H1 (cell line): ENCODE data around the gene C17orf100. TPM values are rescaled to one million over a fixed set of nuclear protein-coding genes. Genes with fewer than 3 reads are reported as not detected.

ENCODE experiments used
- CTCF ChIA-PET: fragments of 300-600 bp; sonication (Branson Sonifier 250); formaldehyde crosslinking; loops from one replicate; lab custom pipeline; 2021; ENCODE audit not compliant: partially characterized antibody; lab: Charles Lee
- POLR2A ChIA-PET: fragments of 300-600 bp; sonication (Branson Sonifier 250); formaldehyde crosslinking; loops from one replicate; lab custom pipeline; 2021; ENCODE audit warnings: inconsistent platforms; ENCODE audit not compliant: partially characterized antibody; lab: Charles Lee
- DNase-seq, 2 experiments: peaks; one replicate each; pipeline versions ENCODE4 v3.0.0 to v3.0.0-alpha.2; 2010 to 2022; ENCODE audit warnings: low spot score in 2 of 2, low read depth in 1 of 2, mixed read lengths in 1 of 2
- FAIRE-seq: peaks from 2 replicates; lab custom pipeline; 2011; peaks lifted over from hg19 to GRCh38; lab: Jason Lieb, UNC
- H2AFZ ChIP-seq: 2 replicates; pipeline ENCODE4 v1.8.1; 2012; ENCODE audit warnings: low read length, inconsistent platforms
- H2AK5ac ChIP-seq: 2 replicates; pipeline ENCODE4 v1.6.1; 2013; ENCODE audit warnings: low read depth, low read length
- H2BK120ac ChIP-seq: replicated peaks from 2 replicates; pipeline ENCODE3; 2013; ENCODE audit warnings: low read depth, low read length, inconsistent platforms
- H2BK12ac ChIP-seq: 2 replicates; pipeline ENCODE4 v1.6.1; 2013; ENCODE audit warnings: low read depth, low read length
- H2BK15ac ChIP-seq: 2 replicates; pipeline ENCODE4 v1.6.1; 2013; ENCODE audit warnings: low read length
- H2BK20ac ChIP-seq: 2 replicates; pipeline ENCODE4 v1.6.1; 2013; ENCODE audit warnings: low read length
- H2BK5ac ChIP-seq: 2 replicates; pipeline ENCODE4 v1.6.1; 2013; ENCODE audit warnings: low read depth, low read length
- H3K14ac ChIP-seq: 2 replicates; pipeline ENCODE4 v1.6.1; 2013; ENCODE audit warnings: inconsistent platforms; ENCODE audit not compliant: insufficient read length
- H3K18ac ChIP-seq: 2 replicates; pipeline ENCODE4 v1.6.1; 2013; ENCODE audit warnings: low read length; ENCODE audit errors: extremely low read depth
- H3K23ac ChIP-seq: 2 replicates; pipeline ENCODE4 v1.6.1; 2013; ENCODE audit warnings: inconsistent platforms; ENCODE audit not compliant: insufficient read length
- H3K23me2 ChIP-seq: 2 replicates; pipeline ENCODE4 v1.6.1; 2013; ENCODE audit warnings: low read depth, low read length
- H3K27ac ChIP-seq: 2 replicates; pipeline ENCODE4 v1.6.1; 2011; ENCODE audit warnings: low read depth, low read length, inconsistent platforms
- H3K27me3 ChIP-seq, 4 experiments: replicated peaks in 1 of 4; 1 replicate in 1 of 4; 2 replicates in 3 of 4; pipeline versions ENCODE4 v1.6.1 to v1.8.1; 2011 to 2013; ENCODE audit warnings: low read length in 3 of 4, mild to moderate bottlenecking in 3 of 4, inconsistent platforms in 2 of 4, mixed read lengths in 2 of 4, moderate library complexity in 1 of 4; ENCODE audit not compliant: control insufficient read depth in 3 of 4, insufficient read depth in 3 of 4; ENCODE audit errors: extremely low read depth in 1 of 4
- H3K36me3 ChIP-seq, 4 experiments: 2 replicates each; pipeline versions ENCODE4 v1.6.1 to v1.8.1; 2011 to 2013; ENCODE audit warnings: mild to moderate bottlenecking in 4 of 4, low read length in 3 of 4, moderate library complexity in 2 of 4, control low read depth in 1 of 4, inconsistent platforms in 1 of 4; ENCODE audit not compliant: insufficient read depth in 4 of 4, control insufficient read depth in 2 of 4
- H3K4ac ChIP-seq: replicated peaks from 2 replicates; pipeline ENCODE3; 2013; ENCODE audit warnings: low read length, low read depth, mixed read lengths, inconsistent platforms; ENCODE audit not compliant: insufficient read length
- H3K4me1 ChIP-seq, 4 experiments: replicated peaks in 1 of 4; 1 replicate in 1 of 4; 2 replicates in 3 of 4; pipeline versions ENCODE4 v1.6.1 to v1.8.1; 2011 to 2013; ENCODE audit warnings: low read length in 3 of 4, inconsistent platforms in 2 of 4, mixed read lengths in 1 of 4; ENCODE audit not compliant: insufficient read depth in 4 of 4, control insufficient read depth in 3 of 4
- H3K4me2 ChIP-seq, 2 experiments: 2 replicates each; pipeline versions ENCODE4 v1.6.1 to v1.8.1; 2011 to 2013; ENCODE audit warnings: low read depth in 2 of 2, low read length in 2 of 2, control low read depth in 1 of 2, inconsistent platforms in 1 of 2, mild to moderate bottlenecking in 1 of 2; ENCODE audit not compliant: insufficient read depth in 1 of 2
- H3K4me3 ChIP-seq, 4 experiments: fragments of 200-600, 300-600 bp in 1 of 4; sonication (generic), shearing (Covaris generic), sonication (Bioruptor Twin) in 1 of 4; 2 replicates each; pipeline versions ENCODE4 v1.5.1 to v1.8.1; 2011 to 2016; ENCODE audit warnings: low read length in 4 of 4, low read depth in 3 of 4, control low read depth in 2 of 4, inconsistent platforms in 2 of 4, mild to moderate bottlenecking in 2 of 4, mixed read lengths in 1 of 4, moderate library complexity in 1 of 4; ENCODE audit not compliant: insufficient read depth in 2 of 4; ENCODE audit errors: extremely low read depth in 1 of 4
- H3K56ac ChIP-seq: replicated peaks from 2 replicates; pipeline ENCODE3; 2013; ENCODE audit warnings: low read depth, mild to moderate bottlenecking, mixed read lengths, low read length, inconsistent platforms; ENCODE audit not compliant: insufficient read length
- H3K79me1 ChIP-seq: 2 replicates; pipeline ENCODE4 v1.6.1; 2013; ENCODE audit warnings: low read depth, low read length, control low read depth
- H3K79me2 ChIP-seq, 2 experiments: 2 replicates each; pipeline versions ENCODE4 v1.6.1 to v1.8.1; 2012 to 2013; ENCODE audit warnings: low read length in 2 of 2, mild to moderate bottlenecking in 2 of 2, inconsistent platforms in 1 of 2; ENCODE audit not compliant: insufficient read depth in 2 of 2, control insufficient read depth in 1 of 2
- H3K9ac ChIP-seq, 4 experiments: replicated peaks in 1 of 4; 1 replicate in 1 of 4; 2 replicates in 3 of 4; pipeline versions ENCODE4 v1.6.1 to v1.8.1; 2011 to 2013; ENCODE audit warnings: low read depth in 3 of 4, low read length in 3 of 4, control low read depth in 2 of 4, mild to moderate bottlenecking in 2 of 4, moderate library complexity in 2 of 4, inconsistent platforms in 1 of 4; ENCODE audit errors: extremely low read depth in 1 of 4
- H3K9me3 ChIP-seq, 2 experiments: 2 replicates each; pipeline versions ENCODE4 v1.6.1 to v1.8.1; 2012 to 2013; ENCODE audit warnings: mild to moderate bottlenecking in 2 of 2, moderate library complexity in 2 of 2, control low read depth in 1 of 2, inconsistent platforms in 1 of 2, low read depth in 1 of 2, low read length in 1 of 2, mixed read lengths in 1 of 2; ENCODE audit not compliant: insufficient read depth in 2 of 2
- H4K20me1 ChIP-seq, 2 experiments: replicated peaks in 1 of 2; 2 replicates each; pipeline versions ENCODE3 to v1.8.1; 2011 to 2013; ENCODE audit warnings: inconsistent platforms in 2 of 2, low read length in 2 of 2, mild to moderate bottlenecking in 1 of 2; ENCODE audit not compliant: insufficient read depth in 2 of 2, control insufficient read depth in 1 of 2
- H4K5ac ChIP-seq: 2 replicates; pipeline ENCODE4 v1.6.1; 2013; ENCODE audit warnings: low read length, low read depth, mixed read lengths, inconsistent platforms; ENCODE audit not compliant: insufficient read length
- H4K8ac ChIP-seq: 2 replicates; pipeline ENCODE4 v1.8.0; 2013; ENCODE audit warnings: mild to moderate bottlenecking, moderate library complexity, low read length, inconsistent platforms; ENCODE audit not compliant: insufficient read depth; ENCODE audit errors: extremely low read depth
- H4K91ac ChIP-seq: replicated peaks from 2 replicates; pipeline ENCODE3; 2013; ENCODE audit warnings: low read length, mixed read lengths, inconsistent platforms; ENCODE audit not compliant: insufficient read length
- RBBP5 ChIP-seq: IDR thresholded peaks from 2 replicates; pipeline ENCODE4 v1.7.1; 2012; ENCODE audit warnings: low read depth, mild to moderate bottlenecking, inconsistent platforms, low read length, moderate library complexity, borderline replicate concordance
- WGBS, 2 experiments: shearing (Covaris generic) in 1 of 2; methylation state at CpG; one replicate each; pipeline versions ENCODE4 v1.1.6 to v1.1.7; 2013 to 2015; ENCODE audit warnings: low lambda C conversion rate in 2 of 2, mixed read lengths in 2 of 2, inconsistent platforms in 1 of 2, low coverage in 1 of 2, missing lambda C conversion rate in 1 of 2; ENCODE audit not compliant: insufficient replicate concordance in 2 of 2, insufficient coverage in 1 of 2, insufficient read length in 1 of 2; ENCODE audit errors: extremely low coverage in 1 of 2, missing lambda C conversion rate in 1 of 2; 5-methylcytosine and 5-hydroxymethylcytosine counted together
- polyA plus RNA-seq, 7 experiments: library from polyadenylated mRNA; depleted of rRNA in 3 of 7; stranded (reverse) in 5 of 7; unstranded in 2 of 7; fragments of >200 nt in 5 of 7; fragments of 200-250 nt in 2 of 7; gene quantifications; 1 replicate in 5 of 7; 2 replicates in 1 of 7; 4 replicates in 1 of 7; pipeline versions ENCODE4 v1.2.1 to v1.2.3, GENCODE V29; 2011 to 2013; ENCODE audit warnings: missing spikeins in 2 of 7, mixed read lengths in 2 of 7
- total RNA-seq: library from RNA; stranded (reverse); fragmentation: NEBNext Ultra II Directional; extraction: Animal tissue kit (Norgen Biotek cat#: 25700); gene quantifications from 2 replicates; pipeline ENCODE4 v1.2.1, GENCODE V29; 2021

The C17orf100 gene
- total and polyA plus RNA-seq, 2 of the 8 experiments (the other 6 are each of a cell fraction or from before 2014, with no cell fraction given): 2.1 to 2.8 TPM

GRCh38 chr17:6657633-6658287 lies 6.2 kb downstream of the C17orf100 start:
- no peaks in the 10 kb centered on the region for H3K36me3 ChIP-seq
- H3K18ac ChIP-seq: no peak overlapping the region; the same call in 1 of the 2 replicates
- H3K56ac ChIP-seq: no peak overlapping the region
- no peaks in the 10 kb centered on the region for H4K20me1 ChIP-seq
- H3K4me3 ChIP-seq: peak overlapping the region; percentile 30 to 70 (median 43)
- peaks cover 13% of the 10 kb centered on the region for H3K23me2 ChIP-seq
- ChIA-PET CTCF (interaction anchor here (0.6 to 1.7 kb wide), 6 partner anchors 8 to 186 kb away, joined by 3 to 6 read pairs (median 4); partner anchors contain the start of gene SLC13A5), POLR2A (interaction anchor here (0.8 kb wide), 1 partner anchor 9 kb away, joined by 3 read pairs; no protein-coding TSS in a partner anchor)
- H3K4ac ChIP-seq: no peak overlapping the region
- no peak overlapping the region for H2AK5ac ChIP-seq
- WGBS, 2 experiments: 73% methylated on average over 16 of the region's 18 CpGs; no CpG with 5 or more reads in 1 of the 2 experiments
- no peak overlapping the region for H3K27ac ChIP-seq
- no peak overlapping the region for H4K91ac ChIP-seq
- FAIRE-seq (no peak), DNase-seq (no peak)
- 0 out of 2 replicates have a peak overlapping the region, but pooled peaks have one; percentile 5 for H2BK15ac ChIP-seq
- H3K9ac ChIP-seq: no peak overlapping the region
- no peak overlapping the region for H2BK20ac ChIP-seq
- no peak overlapping the region for H3K23ac ChIP-seq
- H3K4me1 ChIP-seq: peaks cover 3 to 19% (median 13%) of the 10 kb centered on the region in 4 experiments
- no peaks in the 10 kb centered on the region for H3K9me3 ChIP-seq
- H3K79me1 ChIP-seq: no peaks in the 10 kb centered on the region; the same call in 1 of the 2 replicates
- H4K8ac ChIP-seq: no peak overlapping the region
- no peaks in the 10 kb centered on the region; a peak in 1 of 4 replicates for H3K79me2 ChIP-seq
- H2BK120ac ChIP-seq: no peak overlapping the region
- peak overlapping the region; percentile 19; the same call in 1 of the 2 replicates for H2AFZ ChIP-seq
- H4K5ac ChIP-seq: no peak overlapping the region
- H2BK12ac ChIP-seq: 0 out of 2 replicates have a peak overlapping the region, but pooled peaks have one; percentile 27
- no peak overlapping the region; the same call in 1 of the 2 replicates for H2BK5ac ChIP-seq
- H3K27me3 ChIP-seq: peaks cover 4 to 40% (median 31%) of the 10 kb centered on the region in 4 experiments
- no peak overlapping the region for H3K14ac ChIP-seq
- peak overlapping the region; percentile 79 to 83 for H3K4me2 ChIP-seq
- TF ChIP-seq RBBP5: no peak
